K562 (cell line): Measurements from ENCODE around the gene C19orf67. TPM values are rescaled to one million over a fixed set of nuclear protein-coding genes. Genes with fewer than 3 reads are reported as not detected.

Experiments
- ATAC-seq: fragments of 200-7000 bp; cut with Tn5 transposase; 3 replicates; pipeline ENCODE4 v1.9.1; 2020; ENCODE audit warnings: moderate library complexity
- BruUV-seq: library from RNA; stranded (reverse); fragments of 400-500 nt; replicated peaks from 2 replicates; lab custom pipeline; 2021; lab: Mats Ljungman, UMichigan
- CTCF ChIA-PET: fragments of 300-600 bp; formaldehyde crosslinking; extraction: SDS; loops from one replicate; lab custom pipeline; 2021; ENCODE audit warnings: low intra/inter-chr PET ratio; lab: Yijun Ruan, JAX
- POLR2A ChIA-PET: fragments of 300-600, 350-650 bp; sonication (Branson Sonifier 250); formaldehyde crosslinking; extraction: SDS; loops from one replicate; lab custom pipeline; 2021; ENCODE audit warnings: antibody characterized with exemption, inconsistent platforms; lab: Yijun Ruan, JAX
- DNase-seq, 4 experiments: peaks; one replicate each; pipeline versions ENCODE4 v3.0.0 to v3.0.0-alpha.2; 2011 to 2018; ENCODE audit warnings: low spot score in 3 of 4, mixed read lengths in 3 of 4; ENCODE audit errors: extremely low read depth in 1 of 4
- FAIRE-seq: peaks from 2 replicates; lab custom pipeline; 2011; peaks lifted over from hg19 to GRCh38; lab: Jason Lieb, UNC
- H2AFZ ChIP-seq: 2 replicates; pipeline ENCODE4 v1.6.0; 2011; ENCODE audit warnings: low read depth, low read length, control low read depth, inconsistent platforms
- H3K27ac ChIP-seq: fragments of 200-600 bp; 3 replicates; pipeline ENCODE4 v1.8.0; 2011; ENCODE audit warnings: low read depth, mild to moderate bottlenecking, control low read depth, inconsistent platforms, low read length, moderate library complexity, mixed read lengths; ENCODE audit errors: extremely low read depth
- H3K27me3 ChIP-seq, 2 experiments: fragments of 300-600 bp in 1 of 2; 2 replicates in 1 of 2; 3 replicates in 1 of 2; pipeline versions ENCODE4 v1.6.0 to v1.8.0; 2011; ENCODE audit warnings: inconsistent platforms in 2 of 2, low read length in 2 of 2, mild to moderate bottlenecking in 1 of 2, mixed read lengths in 1 of 2, moderate library complexity in 1 of 2; ENCODE audit not compliant: control insufficient read depth in 2 of 2, insufficient read depth in 2 of 2
- H3K36me3 ChIP-seq: fragments of 300-600 bp; 3 replicates; pipeline ENCODE4 v1.8.0; 2011; ENCODE audit warnings: mild to moderate bottlenecking, low read length, inconsistent platforms; ENCODE audit not compliant: control insufficient read depth, insufficient read depth
- H3K4me1 ChIP-seq, 2 experiments: fragments of 200-600 bp in 1 of 2; replicated peaks in 1 of 2; 2 replicates in 1 of 2; 3 replicates in 1 of 2; pipeline versions ENCODE4 v1.5.1 to v1.8.0; 2011; ENCODE audit warnings: inconsistent platforms in 2 of 2, low read length in 2 of 2, mild to moderate bottlenecking in 1 of 2, mixed read lengths in 1 of 2, moderate library complexity in 1 of 2; ENCODE audit not compliant: control insufficient read depth in 2 of 2, insufficient read depth in 2 of 2
- H3K4me2 ChIP-seq: 2 replicates; pipeline ENCODE4 v1.6.1; 2011; ENCODE audit warnings: low read length, control low read depth, inconsistent platforms, mixed read lengths; ENCODE audit not compliant: insufficient read depth
- H3K4me3 ChIP-seq: fragments of 200-600 bp; sonication (generic), shearing (Covaris generic); 2 replicates; pipeline ENCODE4 v1.5.1; 2016; ENCODE audit warnings: control low read depth, inconsistent platforms
- H3K79me2 ChIP-seq: fragments of 200-600 bp; 3 replicates; pipeline ENCODE4 v1.8.0; 2011; ENCODE audit warnings: low read length, inconsistent platforms; ENCODE audit not compliant: control insufficient read depth, insufficient read depth
- H3K9ac ChIP-seq, 2 experiments: 2 replicates each; pipeline versions ENCODE4 v1.6.0 to v1.6.1; 2011; ENCODE audit warnings: low read depth in 2 of 2, low read length in 2 of 2, control low read depth in 1 of 2, inconsistent platforms in 1 of 2, mild to moderate bottlenecking in 1 of 2, mixed read lengths in 1 of 2; ENCODE audit not compliant: insufficient read depth in 1 of 2
- H3K9me1 ChIP-seq: one replicate; pipeline ENCODE4 v1.6.0; 2011; ENCODE audit warnings: inconsistent platforms, mild to moderate bottlenecking, low read length, moderate library complexity; ENCODE audit not compliant: control insufficient read depth, insufficient read depth
- H3K9me3 ChIP-seq: replicated peaks from 2 replicates; pipeline ENCODE4 v1.5.1; 2011; ENCODE audit warnings: low read depth, low read length, inconsistent platforms; ENCODE audit not compliant: control insufficient read depth, insufficient read depth
- H4K20me1 ChIP-seq: replicated peaks from 2 replicates; pipeline ENCODE4 v1.6.1; 2011; ENCODE audit warnings: low read length, inconsistent platforms, mixed read lengths; ENCODE audit not compliant: control insufficient read depth, insufficient read depth
- DPF2 ChIP-seq: fragments of 450-650 bp; IDR thresholded peaks from 2 replicates; pipeline ENCODE4 v1.6.1; 2016
- NR1H2 ChIP-seq: sonication (generic); formaldehyde crosslinking; IDR thresholded peaks from 2 replicates; pipeline ENCODE4 v1.4.0; 2020; ENCODE audit warnings: mild to moderate bottlenecking, missing genetic modification reagents
- PHF20 ChIP-seq: fragments of 450-650 bp; IDR thresholded peaks from 2 replicates; pipeline ENCODE4 v1.6.1; 2018; ENCODE audit not compliant: partially characterized antibody
- POLR2G ChIP-seq: fragments of 200-400 bp; formaldehyde crosslinking; IDR thresholded peaks from 2 replicates; pipeline ENCODE4 v1.6.1; 2017; ENCODE audit warnings: low read depth, mild to moderate bottlenecking, antibody characterized with exemption, low read length, moderate library complexity
- RFX7 ChIP-seq: fragments of 250-450 bp; sonication (Bioruptor Pico); IDR thresholded peaks from 2 replicates; pipeline ENCODE4 v1.5.1; 2021; ENCODE audit warnings: mild to moderate bottlenecking
- SETDB1 ChIP-seq: IDR thresholded peaks from one replicate; pipeline ENCODE4 v1.6.1; 2012; ENCODE audit warnings: low read length, control low read depth, inconsistent platforms
- SUPT5H ChIP-seq: fragments of 450-650 bp; IDR thresholded peaks from 2 replicates; pipeline ENCODE4 v1.6.1; 2016
- ZNF143 ChIP-seq: sonication (generic); formaldehyde crosslinking; IDR thresholded peaks from 2 replicates; pipeline ENCODE4 v1.9.0; 2022; ENCODE audit warnings: mild to moderate bottlenecking, missing genetic modification reagents
- ZNF311 ChIP-seq: fragments of 250-450 bp; sonication (Bioruptor Pico); IDR thresholded peaks from 2 replicates; pipeline ENCODE4 v1.4.0; 2020; ENCODE audit warnings: mild to moderate bottlenecking, moderate library complexity
- WGBS: fragments of 100-300 bp; shearing (Covaris generic); methylation state at CpG from one replicate; pipeline ENCODE4 v1.1.6; 2016; ENCODE audit warnings: low coverage, mixed read lengths; ENCODE audit not compliant: insufficient coverage; ENCODE audit errors: missing lambda C conversion rate; 5-methylcytosine and 5-hydroxymethylcytosine counted together
- in situ Hi-C: fragments of 300-500 bp; cut with MboI; formaldehyde crosslinking; loops from 4 replicates; pipeline ENCODE4 v1.15.0; 2018; ENCODE audit warnings: inconsistent platforms, mixed read lengths
- intact Hi-C: fragments of 100-400 bp; cut with micrococcal nuclease; formaldehyde crosslinking; loops from 2 replicates; pipeline ENCODE4 v1.14.2; 2022
- polyA plus RNA-seq, 8 experiments: library from polyadenylated mRNA; depleted of rRNA in 4 of 8; stranded (reverse) in 5 of 8; unstranded in 3 of 8; fragments of >200 nt; fragmentation: Nextera tagmentation in 2 of 8; fragmentation: Illumina TruSeq in 1 of 8; extraction: Ambion mirVana in 2 of 8; extraction: Trizol in 1 of 8; gene quantifications; 2 replicates each; pipeline versions ENCODE4 v1.2.1 to v1.2.3, GENCODE V29; 2011 to 2014; ENCODE audit warnings: inconsistent platforms in 1 of 8, missing spikeins in 1 of 8
- total RNA-seq, 7 experiments: library from RNA; depleted of rRNA in 6 of 7; stranded (reverse); fragments of >200 nt in 6 of 7; fragmentation: Illumina TruSeq in 2 of 7; extraction: Trizol in 2 of 7; gene quantifications; 2 replicates each; pipeline versions ENCODE4 v1.2.1 to v1.2.3, GENCODE V29; 2011 to 2021; ENCODE audit warnings: low replicate concordance in 1 of 7
- TF ChIP-seq, protein P1 (sequence below), 3 experiments: IDR thresholded peaks in 2 of 3; conservative IDR thresholded peaks in 1 of 3; 2 replicates each; pipeline ENCODE4 v1.5.1; 2011 to 2012; ENCODE audit warnings: low read length in 3 of 3, mild to moderate bottlenecking in 3 of 3, control low read depth in 2 of 3, improper control_type of control experiment in 1 of 3, inconsistent platforms in 1 of 3, low read depth in 1 of 3, mixed read lengths in 1 of 3, moderate library complexity in 1 of 3; ENCODE audit not compliant: insufficient read depth in 2 of 3
- TF ChIP-seq, protein P2 (sequence below): fragments of 450-650 bp; formaldehyde crosslinking; conservative IDR thresholded peaks from 2 replicates; pipeline ENCODE4 v1.4.0; 2022; ENCODE audit warnings: mild to moderate bottlenecking, missing genetic modification characterization

The C19orf67 gene
- total and polyA plus RNA-seq, 9 of the 15 experiments (the other 6 are each of a cell fraction or from before 2014, with no cell fraction given), result 0.29 to 1.8 (median 0.51) TPM; not detected in 3

DNA sequence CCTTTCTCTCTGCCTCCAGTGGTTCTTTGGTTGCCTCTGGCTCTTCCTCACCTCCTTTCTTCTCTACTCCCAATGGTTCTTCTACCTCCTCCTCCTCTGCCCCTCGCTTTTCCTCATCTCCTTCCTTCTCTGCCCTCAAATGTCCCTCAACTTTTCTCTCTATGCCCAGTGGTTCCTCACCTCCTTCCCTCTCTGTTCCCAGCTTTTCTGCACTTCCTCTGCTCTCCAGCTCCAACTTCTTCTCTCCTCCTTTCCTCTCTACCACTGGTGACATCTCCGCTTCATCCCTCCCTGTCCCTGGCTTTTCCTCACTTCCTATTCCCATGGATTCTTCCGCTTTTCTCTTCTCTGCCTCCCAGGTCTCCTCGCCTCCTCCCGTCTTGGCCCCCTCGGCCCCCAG, 31.5 kb downstream of the C19orf67 start:
- no peaks in the 10 kb centered on the region for H3K9me3 ChIP-seq
- no TSS peak for BruUV-seq
- H3K79me2 ChIP-seq, result no peaks in the 10 kb centered on the region
- in situ Hi-C loops (loop anchor here (25.0 kb wide), 1 partner anchor 467 kb away; no protein-coding TSS in a partner anchor), intact Hi-C loops (no loop called here)
- no peak overlapping the region for H2AFZ ChIP-seq
- no peak overlapping the region for H3K27ac ChIP-seq
- 30% methylated on average over 3 of the region's 6 CpGs for WGBS
- TF ChIP-seq SETDB1, result no peak
- no peak for TF ChIP-seq ZNF143 (CRISPR knock-in tag)
- TF ChIP-seq DPF2, result peak; percentile 13; the same call in 1 of the 2 replicates
- no peaks in the 10 kb centered on the region for H4K20me1 ChIP-seq
- ChIA-PET POLR2A (no interaction called here), CTCF (no interaction called here)
- FAIRE-seq (no peak), ATAC-seq (no peak), DNase-seq (no peak)
- no peak overlapping the region for H3K4me2 ChIP-seq
- H3K4me1 ChIP-seq, result peaks cover 10 to 52% of the 10 kb centered on the region in 2 experiments; a peak in 4 of 5 replicates
- H3K27me3 ChIP-seq, result no peaks in the 10 kb centered on the region
- peaks cover 14% of the 10 kb centered on the region; the same call in 1 of the 3 replicates for H3K36me3 ChIP-seq
- no peak overlapping the region for H3K9ac ChIP-seq
- H3K9me1 ChIP-seq, result no peaks in the 10 kb centered on the region
- no peak overlapping the region for H3K4me3 ChIP-seq

DNA sequence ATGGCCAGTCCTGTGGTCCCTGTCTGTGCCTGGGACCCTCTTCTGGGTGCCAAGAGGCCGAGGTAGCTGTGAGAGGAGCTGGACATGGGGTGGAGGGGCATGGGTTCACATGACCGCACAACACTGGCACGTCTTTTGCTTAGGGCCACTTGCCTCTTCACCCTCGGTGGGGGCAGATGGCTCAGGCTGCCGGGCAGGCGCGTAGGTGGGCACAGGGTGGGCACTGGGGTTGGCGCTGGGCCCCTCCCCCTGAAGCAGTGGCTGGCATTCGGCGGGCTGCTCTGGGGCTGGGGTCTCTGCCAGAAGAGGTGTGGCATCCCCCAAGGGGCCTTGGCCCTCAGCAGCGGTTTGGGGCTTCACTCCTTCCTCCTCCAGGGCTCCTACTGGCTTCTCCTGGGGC, 32.1 kb downstream of the C19orf67 start:
- CTCF ChIA-PET, result no interaction called here

More for the DNA sequence above, 32.1 kb downstream of the C19orf67 start:
- Histone ChIP-seq H3K79me2 (no peaks in the 10 kb centered on the region), H3K27me3 (no peaks in the 10 kb centered on the region), H3K9me3 (no peaks in the 10 kb centered on the region), H3K4me3 (no peak overlapping the region), H3K36me3 (peaks cover 20% of the 10 kb centered on the region; the same call in 1 of the 3 replicates), H3K9me1 (no peaks in the 10 kb centered on the region), H3K9ac (no peak overlapping the region), H3K27ac (no peak overlapping the region), H3K4me1 (peaks cover 5 to 49% of the 10 kb centered on the region in 2 experiments; a peak in 4 of 5 replicates), H4K20me1 (no peaks in the 10 kb centered on the region), H2AFZ (no peak overlapping the region), H3K4me2 (no peak overlapping the region)
- TF ChIP-seq ZNF311 (CRISPR knock-in tag) (no peak), PHF20 (no peak), RFX7 (CRISPR knock-in tag) (no peak), NR1H2 (CRISPR knock-in tag) (no peak), POLR2G (peak; percentile 57), SUPT5H (0 out of 2 replicates have a peak, but pooled peaks have one; percentile 15)
- TF ChIP-seq, protein P1, sequence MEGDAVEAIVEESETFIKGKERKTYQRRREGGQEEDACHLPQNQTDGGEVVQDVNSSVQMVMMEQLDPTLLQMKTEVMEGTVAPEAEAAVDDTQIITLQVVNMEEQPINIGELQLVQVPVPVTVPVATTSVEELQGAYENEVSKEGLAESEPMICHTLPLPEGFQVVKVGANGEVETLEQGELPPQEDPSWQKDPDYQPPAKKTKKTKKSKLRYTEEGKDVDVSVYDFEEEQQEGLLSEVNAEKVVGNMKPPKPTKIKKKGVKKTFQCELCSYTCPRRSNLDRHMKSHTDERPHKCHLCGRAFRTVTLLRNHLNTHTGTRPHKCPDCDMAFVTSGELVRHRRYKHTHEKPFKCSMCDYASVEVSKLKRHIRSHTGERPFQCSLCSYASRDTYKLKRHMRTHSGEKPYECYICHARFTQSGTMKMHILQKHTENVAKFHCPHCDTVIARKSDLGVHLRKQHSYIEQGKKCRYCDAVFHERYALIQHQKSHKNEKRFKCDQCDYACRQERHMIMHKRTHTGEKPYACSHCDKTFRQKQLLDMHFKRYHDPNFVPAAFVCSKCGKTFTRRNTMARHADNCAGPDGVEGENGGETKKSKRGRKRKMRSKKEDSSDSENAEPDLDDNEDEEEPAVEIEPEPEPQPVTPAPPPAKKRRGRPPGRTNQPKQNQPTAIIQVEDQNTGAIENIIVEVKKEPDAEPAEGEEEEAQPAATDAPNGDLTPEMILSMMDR (IDR thresholded peaks at IDR 0.05 in 2 of 3, conservative IDR thresholded peaks at IDR 0.05 in 1 of 3; ENCODE audit: insufficient read depth in 2 of 3, low read depth in 1 of 3, low read length in 3 of 3), result 0 out of 6 replicates have a peak, but pooled peaks of 1 of the 3 experiments have one; percentile 0
- TF ChIP-seq, protein P2, sequence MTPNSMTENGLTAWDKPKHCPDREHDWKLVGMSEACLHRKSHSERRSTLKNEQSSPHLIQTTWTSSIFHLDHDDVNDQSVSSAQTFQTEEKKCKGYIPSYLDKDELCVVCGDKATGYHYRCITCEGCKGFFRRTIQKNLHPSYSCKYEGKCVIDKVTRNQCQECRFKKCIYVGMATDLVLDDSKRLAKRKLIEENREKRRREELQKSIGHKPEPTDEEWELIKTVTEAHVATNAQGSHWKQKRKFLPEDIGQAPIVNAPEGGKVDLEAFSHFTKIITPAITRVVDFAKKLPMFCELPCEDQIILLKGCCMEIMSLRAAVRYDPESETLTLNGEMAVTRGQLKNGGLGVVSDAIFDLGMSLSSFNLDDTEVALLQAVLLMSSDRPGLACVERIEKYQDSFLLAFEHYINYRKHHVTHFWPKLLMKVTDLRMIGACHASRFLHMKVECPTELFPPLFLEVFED (CRISPR knock-in tag), result no peak
- DNase-seq (peak in 3 of 4 experiments; percentile 5 to 9 (median 5)), ATAC-seq (no peak), FAIRE-seq (no peak)
- 84% methylated on average over 8 of the region's 11 CpGs for WGBS
- in situ Hi-C loops (loop anchor here (25.0 kb wide), 1 partner anchor 466 kb away; no protein-coding TSS in a partner anchor), intact Hi-C loops (no loop called here)
- BruUV-seq, result no TSS peak
- POLR2A ChIA-PET, result interaction anchor here (1.0 to 1.1 kb wide), 2 partner anchors 11 to 17 kb away, joined by 3 read pairs; no protein-coding TSS in a partner anchor
